GM12872 (cell line): ENCODE results near the gene AGK.

Experiments used
- CTCF ChIP-seq: IDR thresholded peaks from 3 replicates; pipeline ENCODE4 v1.5.1; 2011; ENCODE audit warnings: low read depth, mild to moderate bottlenecking, low read length, moderate library complexity; ENCODE audit not compliant: insufficient read depth

AGK gene

GRCh38 chr7:141651417-141651816 is 100.2 kb downstream of the AGK start:
- no peak for TF ChIP-seq CTCF

- no peak for TF ChIP-seq CTCF
Measured at GRCh38 chr7:141652691-141653090, 101.5 kb downstream of the AGK start.

- peak; percentile 72 for TF ChIP-seq CTCF
Measured at GRCh38 chr7:141654551-141654950, 103.3 kb downstream of the AGK start.

- TF ChIP-seq CTCF = no peak
Measured at GRCh38 chr7:141659501-141659900, 108.3 kb downstream of the AGK start.

GRCh38 chr7:141660259-141660658 is 109.0 kb downstream of the AGK start:
- TF ChIP-seq CTCF = no peak

GRCh38 chr7:141663081-141663849 is 112.1 kb downstream of the AGK start:
- TF ChIP-seq CTCF = no peak

- TF ChIP-seq CTCF = no peak
Measured at GRCh38 chr7:141664450-141664849, 113.2 kb downstream of the AGK start.
